GM21390 (cell line): Measurements from ENCODE around the gene NDE1.
"Not testable (repeated sequence)": the region's sequence is repeated elsewhere in the genome, so short reads cannot be mapped to it uniquely, and the experiment has no call there.

Experiments
- ATAC-seq: cut with Tn5 transposase; IDR thresholded peaks from one replicate; pipeline ENCODE4 v1.9.1; 2021; ENCODE audit not compliant: unreplicated experiment

The NDE1 gene

DNA sequence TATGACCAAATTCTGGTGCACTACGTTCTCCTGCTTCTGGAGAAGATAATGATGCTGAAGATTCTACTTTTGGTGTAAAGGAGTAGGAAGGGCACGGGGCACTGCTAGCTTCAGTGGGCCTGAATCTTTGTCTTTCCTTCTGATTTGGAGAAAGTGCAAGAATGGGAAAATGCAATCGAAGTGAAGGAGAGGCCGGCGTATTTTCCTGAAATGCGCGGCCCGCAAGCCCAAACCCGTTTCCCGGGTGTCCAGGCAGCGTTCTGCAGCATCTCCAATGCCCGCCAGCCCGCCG lies 372 bp upstream of the NDE1 start:
- ATAC-seq, result no peak

DNA sequence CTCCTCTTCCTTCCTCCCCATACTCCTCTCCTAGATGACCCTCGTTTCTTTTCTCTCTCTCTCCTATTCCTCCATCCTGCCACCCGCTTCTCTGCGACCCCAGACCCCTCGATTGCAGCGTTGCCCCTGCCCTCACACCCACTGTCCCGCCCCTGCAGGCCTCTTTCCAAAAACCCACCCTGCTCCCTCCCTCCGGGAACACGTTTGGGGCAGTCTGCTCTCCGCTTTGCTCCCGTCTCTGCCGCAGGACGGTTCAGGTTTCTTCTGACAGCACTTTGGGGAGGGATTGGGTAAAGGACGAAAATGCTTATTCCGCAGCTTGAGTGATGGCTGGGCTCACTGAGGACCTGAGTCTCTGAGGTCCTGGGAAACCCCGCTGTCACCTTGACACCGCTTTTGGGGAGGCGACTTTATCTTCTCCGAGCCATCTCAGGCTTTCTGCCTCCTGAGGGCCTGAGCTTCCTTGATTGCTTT lies 690 bp downstream of the NDE1 start:
- peak; percentile 33 for ATAC-seq

DNA sequence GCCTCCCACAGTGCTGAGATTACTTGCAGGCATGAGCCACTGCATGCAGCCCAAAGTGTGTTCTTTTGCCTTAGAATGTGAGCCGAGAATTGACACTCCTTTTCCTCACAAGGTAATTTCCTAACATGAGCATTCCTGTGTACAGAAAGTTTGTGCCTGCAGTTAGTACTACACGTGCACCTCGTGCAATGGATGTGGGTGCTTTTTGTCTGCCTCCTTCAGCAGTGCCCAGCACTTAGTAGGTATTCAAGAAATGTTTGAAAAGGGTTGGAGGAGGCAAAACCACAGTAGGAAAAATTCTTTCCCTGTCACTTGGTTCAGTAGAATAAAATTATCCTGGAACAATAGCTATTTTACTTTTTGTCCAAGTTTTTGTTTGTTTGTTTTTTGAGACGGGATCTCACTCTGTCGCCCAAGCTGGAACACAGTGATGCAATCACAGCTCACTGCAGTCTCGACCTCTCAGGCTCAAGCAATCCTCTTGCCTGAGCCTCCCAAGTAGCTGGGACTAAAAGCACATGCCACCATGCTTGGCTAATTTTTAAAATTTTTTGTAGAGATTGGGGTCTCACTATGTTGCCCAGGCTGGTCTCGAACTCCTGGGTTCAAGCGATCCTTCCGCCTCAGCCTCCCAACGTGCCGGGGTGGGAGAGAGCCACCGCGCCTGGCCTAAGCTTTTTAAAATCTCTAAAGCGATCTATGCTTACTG lies 2.4 kb downstream of the NDE1 start:
- ATAC-seq, result no peak

DNA sequence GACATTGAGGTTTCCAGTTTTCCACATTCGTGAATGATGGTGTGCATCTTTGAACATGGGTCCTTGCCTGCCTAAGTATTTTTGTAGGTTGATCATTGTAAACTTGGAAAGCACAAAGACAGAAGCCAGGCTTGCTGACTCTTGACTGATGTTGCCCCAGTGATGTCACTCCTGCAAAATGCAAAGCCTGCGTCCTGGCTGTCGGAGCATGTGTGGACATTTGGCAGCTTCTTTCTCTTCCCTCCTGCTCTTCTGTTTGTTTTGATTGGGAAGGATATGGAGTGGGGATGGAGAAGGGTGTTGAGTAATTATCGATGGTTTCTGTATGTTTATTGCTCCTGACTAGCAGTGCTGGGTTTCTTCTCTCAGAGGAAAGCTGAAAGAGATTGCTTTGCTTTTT lies 3.2 kb downstream of the NDE1 start:
- no peak for ATAC-seq

- ATAC-seq, result no peak
Measured at GRCh38 chr16:15654591-15654990, 4.5 kb downstream of the NDE1 start.

- ATAC-seq, result not testable (repeated sequence)
Measured at GRCh38 chr16:15655561-15655960, 5.5 kb downstream of the NDE1 start.

- no peak for ATAC-seq
Measured at GRCh38 chr16:15658149-15658548, 8.1 kb downstream of the NDE1 start.

- no peak for ATAC-seq
Measured at GRCh38 chr16:15658556-15658955, 8.5 kb downstream of the NDE1 start.

- no peak for ATAC-seq
Measured at GRCh38 chr16:15660203-15660601, 10.2 kb downstream of the NDE1 start.

DNA sequence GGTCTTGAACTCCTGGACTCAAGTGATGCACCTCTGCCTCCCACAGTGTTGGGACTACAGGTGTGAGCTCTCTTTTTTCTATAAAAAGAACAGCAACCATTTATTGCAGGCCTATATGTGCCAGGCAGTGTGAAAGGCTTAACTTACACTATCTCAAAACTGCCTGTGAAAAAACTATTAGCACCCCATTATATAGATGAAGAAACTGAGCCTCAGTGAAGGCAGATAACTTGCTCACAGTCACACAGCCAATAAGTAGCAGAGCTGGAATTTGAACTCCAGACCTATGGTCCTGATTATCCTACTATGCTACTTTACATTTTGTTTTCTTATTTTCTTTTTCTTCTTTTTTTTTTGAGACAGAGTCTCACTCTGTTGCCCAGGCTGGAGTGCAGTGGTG lies 15.1 kb downstream of the NDE1 start:
- no peak for ATAC-seq

DNA sequence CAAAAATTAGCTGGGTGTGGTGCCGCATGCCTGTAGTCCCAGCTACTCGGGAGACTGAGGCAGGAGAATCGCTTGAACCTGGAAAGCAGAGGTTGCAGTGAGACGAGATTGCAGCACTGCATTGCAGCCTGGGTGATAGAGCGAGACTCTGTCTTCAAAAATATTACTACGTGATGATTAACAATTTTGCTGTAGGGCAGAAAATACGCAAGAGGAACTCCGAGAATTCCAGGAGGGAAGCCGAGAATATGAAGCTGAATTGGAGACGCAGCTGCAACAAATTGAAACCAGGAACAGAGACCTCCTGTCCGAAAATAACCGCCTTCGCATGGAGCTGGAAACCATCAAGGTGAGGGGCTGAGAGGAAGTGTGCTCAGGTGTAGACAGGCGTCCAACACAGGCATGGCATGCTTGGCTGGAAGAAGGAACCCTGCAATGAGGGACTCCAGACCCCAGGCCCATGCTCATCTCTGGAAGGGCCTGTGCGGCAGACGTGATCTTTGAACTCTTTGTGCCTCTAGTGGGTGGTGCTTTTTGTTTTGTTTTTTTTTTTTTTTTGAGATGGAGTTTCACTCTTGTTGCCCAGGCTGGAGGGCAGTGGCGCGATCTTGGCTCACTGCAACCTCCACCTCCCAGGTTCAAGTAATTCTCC lies 17.2 kb downstream of the NDE1 start:
- no peak for ATAC-seq

DNA sequence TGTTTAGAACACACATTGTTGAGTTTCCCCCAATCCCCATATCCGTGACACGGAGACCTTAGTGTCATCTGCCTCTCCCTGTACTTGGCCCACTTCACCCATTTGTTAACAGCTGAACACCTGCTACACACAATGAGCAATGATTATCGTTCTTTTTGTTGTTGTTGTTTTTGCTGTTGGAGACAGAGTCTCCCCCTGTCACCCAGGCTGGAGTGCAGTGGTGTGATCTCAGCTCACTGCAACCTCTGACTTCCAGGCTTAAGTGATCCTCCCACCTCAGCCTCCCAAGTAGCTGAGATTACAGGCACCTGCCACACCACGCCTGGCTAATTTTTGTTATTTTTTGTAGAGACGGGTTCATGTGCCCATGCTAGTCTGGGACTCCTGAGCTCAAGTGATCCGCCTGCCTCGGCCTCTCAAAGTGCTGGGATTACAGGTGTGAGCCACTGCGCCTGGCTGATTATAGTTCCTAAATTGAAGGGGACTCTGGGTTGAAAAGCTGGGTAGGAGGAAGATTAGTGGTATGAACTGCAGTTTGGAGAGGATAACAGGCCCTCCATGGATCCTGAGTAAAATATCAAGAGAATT lies 21.6 kb downstream of the NDE1 start:
- ATAC-seq, result no peak

DNA sequence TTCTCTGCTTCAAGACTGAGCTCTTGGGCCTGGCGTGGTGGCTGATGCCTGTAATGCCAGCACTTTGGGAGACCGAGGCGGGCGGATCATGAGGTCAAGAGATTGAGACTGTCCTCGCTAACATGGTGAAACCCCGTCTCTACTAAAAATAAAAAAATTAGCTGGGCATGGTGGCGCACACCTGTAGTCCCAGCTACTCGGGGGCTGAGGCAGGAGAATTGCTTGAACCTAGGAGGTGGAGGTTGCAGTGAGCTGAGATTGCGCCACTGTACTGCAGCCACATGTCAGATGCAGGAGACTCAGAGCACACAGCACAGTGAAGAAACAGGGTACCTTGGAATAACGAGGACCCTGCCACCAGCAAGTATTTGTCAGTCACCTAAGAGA lies 22.1 kb downstream of the NDE1 start:
- ATAC-seq, result not testable (repeated sequence)

DNA sequence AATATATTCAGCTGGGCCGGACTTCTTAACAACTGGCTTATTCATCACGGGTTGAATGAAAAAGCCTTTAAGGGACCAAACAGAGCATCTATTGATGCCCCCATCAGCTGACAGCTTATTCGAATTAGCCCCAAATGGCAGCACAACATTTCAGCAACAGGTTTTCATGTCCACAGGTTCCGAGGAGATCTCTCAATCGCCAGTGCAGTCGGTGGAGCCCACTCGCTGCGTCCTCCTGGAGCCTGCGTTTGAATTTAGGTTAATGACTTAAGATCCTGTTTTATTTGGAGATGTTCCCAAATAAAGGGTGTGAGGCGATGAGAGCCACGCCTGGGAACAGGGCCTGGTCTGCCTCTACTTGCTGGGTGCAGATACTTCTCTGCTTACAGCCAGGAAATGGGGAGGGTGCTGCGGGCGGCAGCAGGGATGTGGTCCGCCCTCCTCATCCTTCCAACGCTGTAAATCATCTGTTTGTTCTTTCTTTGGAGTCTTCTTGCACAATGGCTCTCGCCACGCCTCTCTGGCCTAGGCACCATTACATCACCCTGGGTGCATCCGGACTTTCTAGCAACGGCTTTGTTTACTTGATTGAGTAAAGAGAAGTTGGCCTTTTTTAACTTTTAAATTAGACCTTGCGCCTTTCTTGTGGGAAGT lies 22.6 kb downstream of the NDE1 start:
- no peak for ATAC-seq

DNA sequence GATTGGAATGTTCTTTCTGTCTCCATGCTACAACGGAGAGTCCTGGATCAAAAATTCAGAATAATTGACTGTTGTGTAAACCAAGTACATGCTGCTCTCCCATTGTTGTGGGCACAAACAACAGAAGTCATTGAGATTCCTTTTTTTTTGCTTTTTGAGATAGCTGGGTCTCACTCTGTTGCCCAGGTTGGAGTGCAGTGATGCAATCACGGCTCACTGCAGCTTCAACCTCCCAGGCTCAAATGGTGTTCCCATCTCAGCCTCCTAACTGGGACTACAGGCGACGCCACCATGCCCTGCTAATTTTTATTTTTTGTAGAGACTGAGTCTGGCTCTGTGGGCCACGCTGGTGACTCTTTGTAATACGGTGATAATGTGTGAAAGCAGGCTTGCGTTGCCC lies 24.5 kb downstream of the NDE1 start:
- ATAC-seq, result no peak

- ATAC-seq, result no peak
Measured at GRCh38 chr16:15676506-15676905, 26.5 kb downstream of the NDE1 start.

DNA sequence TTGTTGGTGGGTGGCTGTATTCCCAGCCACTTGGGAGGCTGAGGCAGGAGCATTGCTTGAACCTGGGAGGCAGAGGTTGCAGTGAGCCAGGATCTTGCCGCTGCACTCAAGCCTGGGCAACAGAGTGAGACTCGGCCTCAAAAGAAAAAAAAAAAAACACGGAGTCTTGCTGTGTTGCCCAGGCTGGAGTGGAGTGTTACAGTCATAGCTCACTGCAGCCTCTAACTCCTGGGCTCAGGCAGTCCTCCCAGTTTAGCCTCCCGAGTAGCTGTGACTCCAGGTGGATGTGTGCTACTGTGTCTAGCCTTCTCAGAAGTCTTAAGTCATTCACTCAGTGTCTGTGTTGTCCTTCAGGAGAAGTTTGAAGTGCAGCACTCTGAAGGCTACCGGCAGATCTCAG lies 27.4 kb downstream of the NDE1 start:
- no peak for ATAC-seq

GRCh38 chr16:15682105-15682570 lies 32.1 kb downstream of the NDE1 start:
- no peak for ATAC-seq

GRCh38 chr16:15686287-15686686 lies 36.2 kb downstream of the NDE1 start:
- no peak for ATAC-seq

- no peak for ATAC-seq
Measured at GRCh38 chr16:15689290-15689689, 39.2 kb downstream of the NDE1 start.

GRCh38 chr16:15690296-15690695 lies 40.3 kb downstream of the NDE1 start:
- ATAC-seq, result no peak

GRCh38 chr16:15691046-15691445 lies 41.0 kb downstream of the NDE1 start:
- ATAC-seq, result no peak
